DMS114 treated with DMSO at 0.1 percent for 48 hours (cell line): ENCODE measurements around the gene ZNF583.

Experiments used
- DNase-seq: peaks from one replicate; lab custom pipeline; 2025; ENCODE audit not compliant: unreplicated experiment; lab: John Stamatoyannopoulos, UW

Gene ZNF583

GRCh38 chr19:56441206-56441792, 37.2 kb downstream of the ZNF583 start:
- no peak for DNase-seq

- no peak for DNase-seq
Observed at GRCh38 chr19:56474308-56474707, 70.2 kb downstream of the ZNF583 start.

- DNase-seq = no peak
Observed at GRCh38 chr19:56476093-56476492, 72.0 kb downstream of the ZNF583 start.
